Stimulated activated CD8-positive, alpha-beta memory T cell treated with anti-CD3 and anti-CD28 coated beads, Interleukin-2, amount 100 ng/mL, for 1 hour (primary cell): ENCODE results near the gene SLC41A1.

Source experiments
- DNase-seq, 2 donors: peaks; one replicate each; pipeline ENCODE4 v3.0.0-alpha.2; 2020; ENCODE audit warnings: low read depth in 2 of 2

The SLC41A1 gene

GRCh38 chr1:205751036-205751651 lies 61.9 kb downstream of the SLC41A1 start:
- DNase-seq, result no peak

- DNase-seq, result peak; percentile 86 to 93
These were observed 62.6 kb downstream of the SLC41A1 start, which contains the start of gene NUCKS1 for GRCh38 chr1:205750138-205751035. Gene NUCKS1 (minus strand): TSS chr1:205750182. CDS start chr1:205749973, 209 bp downstream.

GRCh38 chr1:205749234-205750137 lies 63.5 kb downstream of the SLC41A1 start:
- DNase-seq, result peak; percentile 85 to 89

GRCh38 chr1:205748403-205749233 lies 64.4 kb downstream of the SLC41A1 start:
- no peak for DNase-seq

- DNase-seq, result no peak
These were observed 66.1 kb downstream of the SLC41A1 start for GRCh38 chr1:205746757-205747412.

- no peak for DNase-seq
These were observed 68.6 kb downstream of the SLC41A1 start for GRCh38 chr1:205744403-205744802.

- DNase-seq, result no peak
These were observed 69.0 kb downstream of the SLC41A1 start for GRCh38 chr1:205743977-205744376.

- DNase-seq, result no peak
These were observed 71.3 kb downstream of the SLC41A1 start for GRCh38 chr1:205741681-205742080.

- DNase-seq, result no peak
These were observed 73.4 kb downstream of the SLC41A1 start for GRCh38 chr1:205739348-205740160.
